Karpas-422 (cell line): Measurements from ENCODE around the gene MAN1A2. TPM values are rescaled to one million over a fixed set of nuclear protein-coding genes. Genes with fewer than 3 reads are reported as not detected.

Experiments used
- DNase-seq: peaks from one replicate; pipeline ENCODE4 v3.0.0-alpha.2; 2015
- H2AFZ ChIP-seq: fragments of 200-600 bp; sonication (generic); 2 replicates; pipeline ENCODE4 v1.6.1; 2014; ENCODE audit warnings: antibody characterized with exemption, low read length, mixed read lengths
- H3K27ac ChIP-seq: fragments of 200-600 bp; sonication (generic); 2 replicates; pipeline ENCODE4 v1.5.1; 2014; ENCODE audit warnings: mild to moderate bottlenecking, low read length, moderate library complexity
- H3K27me3 ChIP-seq: fragments of 200-600 bp; sonication (generic); 2 replicates; pipeline ENCODE4 v1.6.1; 2014; ENCODE audit warnings: low read length, mixed read lengths
- H3K36me3 ChIP-seq: fragments of 200-600 bp; sonication (generic); 2 replicates; pipeline ENCODE4 v1.6.1; 2014; ENCODE audit warnings: low read length, mixed read lengths; ENCODE audit not compliant: insufficient read depth
- H3K4me1 ChIP-seq: fragments of 200-600 bp; sonication (generic); 2 replicates; pipeline ENCODE4 v1.6.1; 2014; ENCODE audit warnings: mild to moderate bottlenecking, low read length, mixed read lengths
- H3K4me2 ChIP-seq: fragments of 200-600 bp; sonication (generic); 2 replicates; pipeline ENCODE4 v1.6.1; 2014; ENCODE audit warnings: low read length, low read depth, mild to moderate bottlenecking; ENCODE audit not compliant: poor library complexity, severe bottlenecking
- H3K4me3 ChIP-seq: fragments of 200-600 bp; sonication (generic); 2 replicates; pipeline ENCODE4 v1.5.1; 2014; ENCODE audit warnings: mild to moderate bottlenecking, antibody characterized with exemption, low read length, mixed read lengths
- H3K79me2 ChIP-seq: fragments of 200-600 bp; sonication (generic); 2 replicates; pipeline ENCODE4 v1.6.1; 2014; ENCODE audit warnings: mild to moderate bottlenecking, low read length, mixed read lengths
- H3K9ac ChIP-seq: fragments of 200-600 bp; sonication (generic); 2 replicates; pipeline ENCODE4 v1.6.0; 2014; ENCODE audit warnings: low read length
- H3K9me2 ChIP-seq: fragments of 200-600 bp; sonication (generic), shearing (Covaris generic); replicated peaks from 2 replicates; pipeline ENCODE4 v1.6.0; 2014; ENCODE audit warnings: mild to moderate bottlenecking, low read length, moderate library complexity; ENCODE audit not compliant: insufficient read depth
- H3K9me3 ChIP-seq: fragments of 300-700, 200-600 bp; sonication (generic); 2 replicates; pipeline ENCODE4 v1.6.1; 2014; ENCODE audit warnings: low read length, mixed read lengths
- H4K20me1 ChIP-seq: fragments of 200-600 bp; sonication (generic); 2 replicates; pipeline ENCODE4 v1.6.1; 2014; ENCODE audit warnings: mild to moderate bottlenecking, antibody characterized with exemption, low read length, low read depth; ENCODE audit not compliant: insufficient read depth
- total RNA-seq: library from RNA; depleted of rRNA; stranded (reverse); fragments of >200 nt; shearing (Covaris generic); gene quantifications from 2 replicates; pipeline ENCODE4 v1.2.3, GENCODE V29; 2014; ENCODE audit warnings: low replicate concordance

MAN1A2 gene
- total RNA-seq, 1 experiment from 2014 or later, result 43.0 TPM

GRCh38 chr1:117335376-117336086 lies 31.7 kb upstream of the MAN1A2 start:
- no peaks in the 10 kb centered on the region for H3K9me3 ChIP-seq

GRCh38 chr1:117336088-117336817 lies 31.0 kb upstream of the MAN1A2 start:
- no peaks in the 10 kb centered on the region for H3K9me2 ChIP-seq
- H3K4me2 ChIP-seq, result no peak overlapping the region
- H3K9me3 ChIP-seq, result no peaks in the 10 kb centered on the region
- H3K27me3 ChIP-seq, result no peaks in the 10 kb centered on the region
- no peak overlapping the region for H3K4me3 ChIP-seq
- no peaks in the 10 kb centered on the region for H4K20me1 ChIP-seq
- no peak overlapping the region for H3K27ac ChIP-seq
- peaks cover 9% of the 10 kb centered on the region for H3K4me1 ChIP-seq
- H3K36me3 ChIP-seq, result no peaks in the 10 kb centered on the region
- DNase-seq, result no peak
- H3K9ac ChIP-seq, result no peak overlapping the region
- no peaks in the 10 kb centered on the region for H3K79me2 ChIP-seq
- H2AFZ ChIP-seq, result no peak overlapping the region

More at GRCh38 chr1:117335376-117336086, 31.7 kb upstream of the MAN1A2 start:
- H4K20me1 ChIP-seq, result no peaks in the 10 kb centered on the region
- H3K27me3 ChIP-seq, result no peaks in the 10 kb centered on the region
- H3K36me3 ChIP-seq, result no peaks in the 10 kb centered on the region
- no peak overlapping the region for H3K27ac ChIP-seq
- H3K4me3 ChIP-seq, result no peak overlapping the region
- no peak overlapping the region for H3K9ac ChIP-seq
- no peaks in the 10 kb centered on the region for H3K79me2 ChIP-seq
- peaks cover 9% of the 10 kb centered on the region for H3K4me1 ChIP-seq
- H2AFZ ChIP-seq, result no peak overlapping the region
- H3K9me2 ChIP-seq, result no peaks in the 10 kb centered on the region
- H3K4me2 ChIP-seq, result no peak overlapping the region
- DNase-seq, result no peak

- peak; percentile 51 for DNase-seq
- no peak overlapping the region for H3K9ac ChIP-seq
- peak overlapping the region; percentile 12; the same call in 1 of the 2 replicates for H3K4me3 ChIP-seq
- no peaks in the 10 kb centered on the region for H3K9me2 ChIP-seq
- no peaks in the 10 kb centered on the region for H3K36me3 ChIP-seq
- no peaks in the 10 kb centered on the region for H4K20me1 ChIP-seq
- no peak overlapping the region for H3K27ac ChIP-seq
- peak overlapping the region; percentile 49 for H3K4me2 ChIP-seq
- H3K79me2 ChIP-seq, result no peaks in the 10 kb centered on the region
- H3K9me3 ChIP-seq, result no peaks in the 10 kb centered on the region
- H2AFZ ChIP-seq, result peak overlapping the region; percentile 45; the same call in 1 of the 2 replicates
- H3K4me1 ChIP-seq, result peaks cover 9% of the 10 kb centered on the region
- no peaks in the 10 kb centered on the region for H3K27me3 ChIP-seq
These were observed 27.2 kb upstream of the MAN1A2 start for GRCh38 chr1:117339866-117340700.

GRCh38 chr1:117341123-117341522 lies 26.1 kb upstream of the MAN1A2 start:
- no peak overlapping the region for H3K4me2 ChIP-seq
- H3K79me2 ChIP-seq, result no peaks in the 10 kb centered on the region
- no peaks in the 10 kb centered on the region for H3K9me2 ChIP-seq
- H4K20me1 ChIP-seq, result no peaks in the 10 kb centered on the region
- H3K9ac ChIP-seq, result no peak overlapping the region
- no peaks in the 10 kb centered on the region for H3K36me3 ChIP-seq
- peaks cover 9% of the 10 kb centered on the region for H3K4me1 ChIP-seq
- H3K27ac ChIP-seq, result no peak overlapping the region
- H3K4me3 ChIP-seq, result no peak overlapping the region
- H3K9me3 ChIP-seq, result no peaks in the 10 kb centered on the region
- no peaks in the 10 kb centered on the region for H3K27me3 ChIP-seq
- no peak for DNase-seq
- H2AFZ ChIP-seq, result no peak overlapping the region

- H3K79me2 ChIP-seq, result no peaks in the 10 kb centered on the region
- H3K9me2 ChIP-seq, result no peaks in the 10 kb centered on the region
- no peak overlapping the region for H3K27ac ChIP-seq
- H3K9me3 ChIP-seq, result no peaks in the 10 kb centered on the region
- H3K4me2 ChIP-seq, result no peak overlapping the region
- no peaks in the 10 kb centered on the region for H3K36me3 ChIP-seq
- no peak overlapping the region for H3K4me3 ChIP-seq
- DNase-seq, result no peak
- H3K4me1 ChIP-seq, result peaks cover 9% of the 10 kb centered on the region
- no peak overlapping the region for H3K9ac ChIP-seq
- no peaks in the 10 kb centered on the region for H3K27me3 ChIP-seq
- H4K20me1 ChIP-seq, result no peaks in the 10 kb centered on the region
- no peak overlapping the region for H2AFZ ChIP-seq
These were observed 24.9 kb upstream of the MAN1A2 start for GRCh38 chr1:117342397-117342796.

GRCh38 chr1:117346206-117346928 lies 20.9 kb upstream of the MAN1A2 start:
- H3K4me3 ChIP-seq, result no peak overlapping the region
- H3K9ac ChIP-seq, result no peak overlapping the region
- no peak overlapping the region for H3K4me2 ChIP-seq
- H2AFZ ChIP-seq, result no peak overlapping the region
- no peaks in the 10 kb centered on the region for H3K27me3 ChIP-seq
- no peaks in the 10 kb centered on the region for H3K9me3 ChIP-seq
- H4K20me1 ChIP-seq, result no peaks in the 10 kb centered on the region
- H3K27ac ChIP-seq, result no peak overlapping the region
- H3K9me2 ChIP-seq, result no peaks in the 10 kb centered on the region
- H3K4me1 ChIP-seq, result peaks cover 5% of the 10 kb centered on the region; the same call in 1 of the 2 replicates
- DNase-seq, result no peak
- no peaks in the 10 kb centered on the region for H3K36me3 ChIP-seq
- H3K79me2 ChIP-seq, result no peaks in the 10 kb centered on the region

GRCh38 chr1:117347907-117348306 lies 19.3 kb upstream of the MAN1A2 start:
- Histone ChIP-seq H3K9me2 (no peaks in the 10 kb centered on the region), H3K9me3 (no peaks in the 10 kb centered on the region), H3K27me3 (no peaks in the 10 kb centered on the region), H3K4me3 (no peak overlapping the region), H3K36me3 (no peaks in the 10 kb centered on the region), H4K20me1 (no peaks in the 10 kb centered on the region), H3K4me1 (peaks cover 5% of the 10 kb centered on the region; the same call in 1 of the 2 replicates), H3K4me2 (no peak overlapping the region), H3K27ac (no peak overlapping the region), H3K9ac (no peak overlapping the region), H2AFZ (no peak overlapping the region), H3K79me2 (no peaks in the 10 kb centered on the region)
- DNase-seq, result no peak
